OCI-LY1 (cell line): ENCODE data around the gene MOK.
A peak's percentile ranks its signal among the peaks of the same experiment; 100 is the strongest.

Experiments
- H2AFZ ChIP-seq: fragments of 200-600 bp; sonication (generic), shearing (Covaris generic); 2 replicates; pipeline ENCODE4 v1.6.0; 2014; ENCODE audit warnings: antibody characterized with exemption, mild to moderate bottlenecking, low read length
- H3F3A ChIP-seq: fragments of 200-600 bp; sonication (generic), shearing (Covaris generic); 2 replicates; pipeline ENCODE4 v1.6.0; 2014; ENCODE audit warnings: mild to moderate bottlenecking, antibody characterized with exemption, low read length, moderate library complexity; ENCODE audit not compliant: insufficient read depth
- H3K27ac ChIP-seq: fragments of 200-600 bp; sonication (generic); 2 replicates; pipeline ENCODE4 v1.5.1; 2014; ENCODE audit warnings: low read length, mixed run types, mild to moderate bottlenecking, low read depth; ENCODE audit not compliant: poor library complexity, severe bottlenecking
- H3K27me3 ChIP-seq: fragments of 200-600 bp; sonication (generic); 2 replicates; pipeline ENCODE4 v1.6.0; 2014; ENCODE audit warnings: antibody characterized with exemption, mild to moderate bottlenecking, low read length, moderate library complexity; ENCODE audit not compliant: insufficient read depth
- H3K36me3 ChIP-seq: fragments of 200-600 bp; sonication (generic); 2 replicates; pipeline ENCODE4 v1.6.1; 2014; ENCODE audit warnings: mild to moderate bottlenecking, antibody characterized with exemption, low read length, moderate library complexity, mixed read lengths; ENCODE audit not compliant: insufficient read depth
- H3K4me1 ChIP-seq: fragments of 200-600 bp; sonication (generic); 2 replicates; pipeline ENCODE4 v1.5.1; 2014; ENCODE audit warnings: mild to moderate bottlenecking, low read length, moderate library complexity; ENCODE audit not compliant: insufficient read depth, severe bottlenecking
- H3K4me2 ChIP-seq: fragments of 200-600 bp; sonication (generic), shearing (Covaris generic); 2 replicates; pipeline ENCODE4 v1.6.1; 2014; ENCODE audit warnings: low read length
- H3K4me3 ChIP-seq: fragments of 200-600 bp; sonication (generic); 2 replicates; pipeline ENCODE4 v1.5.1; 2014; ENCODE audit warnings: low read length, low read depth, mild to moderate bottlenecking, mixed read lengths; ENCODE audit not compliant: poor library complexity, severe bottlenecking
- H3K79me2 ChIP-seq: fragments of 200-600 bp; shearing (Covaris generic); 2 replicates; pipeline ENCODE4 v1.6.1; 2016; ENCODE audit warnings: mixed run types, low read length, mixed read lengths; ENCODE audit not compliant: insufficient read depth
- H3K9ac ChIP-seq: fragments of 200-600 bp; sonication (generic), shearing (Covaris generic); 2 replicates; pipeline ENCODE4 v1.6.1; 2014; ENCODE audit warnings: mild to moderate bottlenecking, low read length, mixed read lengths
- H3K9me2 ChIP-seq: fragments of 200-600 bp; sonication (generic), shearing (Covaris generic); 2 replicates; pipeline ENCODE4 v1.6.1; 2014; ENCODE audit warnings: low read depth, mild to moderate bottlenecking, low read length, mixed read lengths
- H3K9me3 ChIP-seq: fragments of 200-600 bp; shearing (Covaris generic); 2 replicates; pipeline ENCODE4 v1.6.1; 2014; ENCODE audit warnings: low read length, mixed read lengths
- H4K20me1 ChIP-seq: fragments of 200-600 bp; sonication (generic), shearing (Covaris generic); 2 replicates; pipeline ENCODE4 v1.6.0; 2016; ENCODE audit warnings: mild to moderate bottlenecking, low read length; ENCODE audit not compliant: insufficient read depth
- CTCF ChIP-seq: fragments of 200-600 bp; sonication (generic), shearing (Covaris generic); IDR thresholded peaks from 2 replicates; pipeline ENCODE4 v1.5.1; 2017; ENCODE audit warnings: mild to moderate bottlenecking, antibody characterized with exemption, low read length, moderate library complexity, mixed read lengths
- EZH2 ChIP-seq: fragments of 200-600 bp; sonication (generic), shearing (Covaris generic); IDR thresholded peaks from 2 replicates; pipeline ENCODE4 v1.8.0; 2017; ENCODE audit warnings: borderline replicate concordance, mixed run types, mild to moderate bottlenecking, antibody characterized with exemption, low read length, moderate library complexity, mixed read lengths

Gene MOK

GRCh38 chr14:102183886-102184285 is 121.1 kb downstream of the MOK start:
- TF ChIP-seq EZH2: no peak
- H3F3A ChIP-seq: no peaks in the 10 kb centered on the region; the same call in 1 of the 2 replicates
- H3K4me1 ChIP-seq: peaks cover 19% of the 10 kb centered on the region
- no peaks in the 10 kb centered on the region for H3K27me3 ChIP-seq
- no peak overlapping the region for H3K4me3 ChIP-seq
- no peak overlapping the region for H3K27ac ChIP-seq
- H3K4me2 ChIP-seq: no peak overlapping the region
- H2AFZ ChIP-seq: no peak overlapping the region
- no peaks in the 10 kb centered on the region for H3K9me2 ChIP-seq
- peaks cover 58% of the 10 kb centered on the region for H3K79me2 ChIP-seq
- H4K20me1 ChIP-seq: no peaks in the 10 kb centered on the region
- no peaks in the 10 kb centered on the region for H3K36me3 ChIP-seq
- no peaks in the 10 kb centered on the region for H3K9me3 ChIP-seq
- no peak overlapping the region for H3K9ac ChIP-seq

- H3F3A ChIP-seq: no peaks in the 10 kb centered on the region; the same call in 1 of the 2 replicates
- TF ChIP-seq EZH2 (no peak), CTCF (no peak)
- no peaks in the 10 kb centered on the region for H3K9me2 ChIP-seq
- H3K4me3 ChIP-seq: no peak overlapping the region
- H3K27ac ChIP-seq: no peak overlapping the region
- no peak overlapping the region for H3K9ac ChIP-seq
- no peaks in the 10 kb centered on the region for H4K20me1 ChIP-seq
- peaks cover 62% of the 10 kb centered on the region for H3K79me2 ChIP-seq
- H3K27me3 ChIP-seq: no peaks in the 10 kb centered on the region
- no peaks in the 10 kb centered on the region for H3K36me3 ChIP-seq
- peaks cover 19% of the 10 kb centered on the region for H3K4me1 ChIP-seq
- no peak overlapping the region for H3K4me2 ChIP-seq
- H3K9me3 ChIP-seq: no peaks in the 10 kb centered on the region
- no peak overlapping the region for H2AFZ ChIP-seq
These were observed 121.9 kb downstream of the MOK start for GRCh38 chr14:102182936-102183619.

GRCh38 chr14:102182190-102182589 is 122.8 kb downstream of the MOK start:
- Histone ChIP-seq H2AFZ (no peak overlapping the region), H3K4me1 (peaks cover 19% of the 10 kb centered on the region), H3K4me2 (no peak overlapping the region), H3K27ac (no peak overlapping the region), H3K79me2 (peaks cover 60% of the 10 kb centered on the region), H3K27me3 (no peaks in the 10 kb centered on the region), H3K36me3 (no peaks in the 10 kb centered on the region), H3K4me3 (no peak overlapping the region), H4K20me1 (no peaks in the 10 kb centered on the region), H3K9ac (no peak overlapping the region), H3K9me3 (no peaks in the 10 kb centered on the region), H3F3A (no peaks in the 10 kb centered on the region; the same call in 1 of the 2 replicates), H3K9me2 (no peaks in the 10 kb centered on the region)
- TF ChIP-seq CTCF (no peak), EZH2 (no peak)

GRCh38 chr14:102181187-102181586 is 123.8 kb downstream of the MOK start:
- Histone ChIP-seq H4K20me1 (no peaks in the 10 kb centered on the region), H3K36me3 (no peaks in the 10 kb centered on the region), H3F3A (no peaks in the 10 kb centered on the region; the same call in 1 of the 2 replicates)

More at GRCh38 chr14:102181187-102181586, 123.8 kb downstream of the MOK start:
- H3K9ac ChIP-seq: no peak overlapping the region
- no peaks in the 10 kb centered on the region for H3K9me2 ChIP-seq
- peaks cover 19% of the 10 kb centered on the region for H3K4me1 ChIP-seq
- H3K9me3 ChIP-seq: no peaks in the 10 kb centered on the region
- peak overlapping the region; percentile 50 for H3K27ac ChIP-seq
- H3K27me3 ChIP-seq: no peaks in the 10 kb centered on the region
- TF ChIP-seq EZH2 (no peak), CTCF (no peak)
- H3K79me2 ChIP-seq: peaks cover 59% of the 10 kb centered on the region
- no peak overlapping the region for H3K4me3 ChIP-seq
- no peak overlapping the region; the same call in 1 of the 2 replicates for H3K4me2 ChIP-seq
- H2AFZ ChIP-seq: no peak overlapping the region
